Mucosa of rectum (tissue), 2 donors: ENCODE data around the gene CHD9.
"Not testable (repeated sequence)": the region's sequence is repeated elsewhere in the genome, so short reads cannot be mapped to it uniquely, and the experiment has no call there.

Experiments
- H3K27ac ChIP-seq, 2 donors: one replicate each; pipeline ENCODE4 v1.7.0; 2013; ENCODE audit warnings: inconsistent platforms in 2 of 2, low read depth in 2 of 2, low read length in 2 of 2
- H3K27me3 ChIP-seq, 2 donors: one replicate each; pipeline ENCODE4 v1.7.0; 2013; ENCODE audit warnings: low read length in 2 of 2; ENCODE audit not compliant: control insufficient read depth in 2 of 2, insufficient read depth in 2 of 2
- H3K36me3 ChIP-seq, 2 donors: one replicate each; pipeline ENCODE4 v1.7.0; 2013; ENCODE audit warnings: low read length in 2 of 2; ENCODE audit not compliant: control insufficient read depth in 2 of 2, insufficient read depth in 2 of 2
- H3K4me1 ChIP-seq, 2 donors: one replicate each; pipeline ENCODE4 v1.7.0; 2013; ENCODE audit warnings: low read length in 2 of 2, mild to moderate bottlenecking in 1 of 2; ENCODE audit not compliant: control insufficient read depth in 2 of 2, insufficient read depth in 2 of 2
- H3K4me3 ChIP-seq, 2 donors: one replicate each; pipeline ENCODE4 v1.7.0; 2013; ENCODE audit warnings: low read length in 2 of 2
- H3K9ac ChIP-seq, 2 donors: one replicate each; pipeline ENCODE4 v1.7.0; 2013; ENCODE audit warnings: low read length in 2 of 2, low read depth in 1 of 2, mild to moderate bottlenecking in 1 of 2
- H3K9me3 ChIP-seq, 2 donors: one replicate each; pipeline ENCODE4 v1.7.0; 2013; ENCODE audit warnings: low read length in 2 of 2; ENCODE audit not compliant: control insufficient read depth in 2 of 2
- donor health status: healthy.
- donor health status: Normal muscosa, but diverticular disease.

Gene CHD9

DNA sequence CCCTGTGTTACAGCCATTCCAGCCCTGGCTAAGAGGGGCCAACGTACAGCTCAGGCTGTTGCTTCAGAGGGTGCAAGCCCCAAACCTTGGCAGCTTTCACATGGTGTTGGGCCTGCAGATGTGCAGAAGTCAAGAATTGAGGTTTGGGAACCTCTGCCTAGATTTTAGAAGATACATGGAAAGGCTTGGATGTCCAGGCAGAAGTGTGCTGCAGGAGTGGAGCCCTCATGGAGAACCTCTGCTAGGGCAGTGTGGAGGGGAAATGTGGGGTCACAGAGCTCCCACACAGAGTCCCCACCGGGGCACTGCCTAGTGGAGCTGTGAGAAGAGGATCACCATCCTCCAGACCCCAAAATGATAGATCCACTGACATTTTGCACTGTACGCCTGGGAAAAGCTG, 130.9 kb downstream of the CHD9 start:
- H3K36me3 ChIP-seq: peaks cover 5 to 17% of the 10 kb centered on the region in 2 donors
- not testable (repeated sequence) for H3K9me3 ChIP-seq, H3K9ac ChIP-seq, H3K27me3 ChIP-seq, H3K4me1 ChIP-seq, H3K27ac ChIP-seq
- peak overlapping the region in 1 of 2 donors; percentile 30 for H3K4me3 ChIP-seq

GRCh38 chr16:53187775-53188174, 133.0 kb downstream of the CHD9 start:
- H3K9me3 ChIP-seq: peaks cover 0 to 3% of the 10 kb centered on the region in 2 donors
- no peak overlapping the region for H3K27ac ChIP-seq
- H3K4me3 ChIP-seq: no peak overlapping the region
- H3K27me3 ChIP-seq: no peaks in the 10 kb centered on the region
- H3K9ac ChIP-seq: no peak overlapping the region
- H3K4me1 ChIP-seq: no peaks in the 10 kb centered on the region
- peaks cover 5 to 17% of the 10 kb centered on the region in 2 donors for H3K36me3 ChIP-seq

DNA sequence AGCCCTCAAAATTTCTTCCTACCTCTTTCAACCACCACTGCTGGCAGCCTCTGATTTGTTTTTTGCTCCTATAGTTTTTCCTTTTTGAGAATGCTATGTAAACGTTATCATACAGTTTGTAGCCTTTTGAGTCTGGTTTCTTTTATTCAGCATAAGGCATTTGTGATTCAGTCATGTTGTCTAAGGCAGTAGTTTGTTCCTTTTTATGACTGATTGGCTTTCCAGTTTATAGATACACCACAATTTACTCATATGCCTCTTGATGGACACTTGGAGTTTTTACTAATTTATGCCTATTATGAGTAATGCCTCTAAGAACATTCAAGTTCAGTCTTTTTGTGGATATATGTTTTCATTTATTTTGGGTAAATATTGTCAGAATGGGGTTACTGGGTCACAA, 136.6 kb downstream of the CHD9 start:
- Histone ChIP-seq H3K4me1 (no peaks in the 10 kb centered on the region), H3K36me3 (peaks cover 0 to 7% of the 10 kb centered on the region in 2 donors), H3K4me3 (no peak overlapping the region), H3K27me3 (no peaks in the 10 kb centered on the region), H3K9ac (no peak overlapping the region), H3K27ac (no peak overlapping the region), H3K9me3 (no peaks in the 10 kb centered on the region)

GRCh38 chr16:53198933-53199332, 144.1 kb downstream of the CHD9 start:
- Histone ChIP-seq H3K36me3 (peaks cover 0 to 4% of the 10 kb centered on the region in 2 donors), H3K9me3 (no peaks in the 10 kb centered on the region), H3K9ac (no peak overlapping the region), H3K4me3 (no peak overlapping the region), H3K27ac (no peak overlapping the region), H3K27me3 (no peaks in the 10 kb centered on the region), H3K4me1 (no peaks in the 10 kb centered on the region)

DNA sequence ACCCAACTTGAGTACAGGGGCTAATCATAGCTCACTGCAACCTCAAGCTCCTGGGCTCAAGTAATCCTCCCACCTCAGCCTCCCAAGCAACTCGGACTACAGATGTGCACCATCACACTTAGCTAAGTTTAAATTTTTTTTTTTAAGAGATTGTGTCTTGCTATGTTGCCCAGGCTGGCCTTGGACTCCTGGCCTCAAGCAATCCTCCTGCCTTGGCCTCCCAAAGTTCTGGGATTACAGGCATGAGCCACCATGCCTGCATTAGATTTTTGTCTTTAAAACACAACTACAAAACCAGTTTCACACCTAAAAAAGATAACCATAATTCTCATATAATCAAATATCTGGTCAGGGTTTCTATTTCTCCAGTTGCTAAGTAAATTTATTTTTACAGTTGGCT, 147.1 kb downstream of the CHD9 start:
- no peaks in the 10 kb centered on the region for H3K4me1 ChIP-seq
- H3K9ac ChIP-seq: no peak overlapping the region
- H3K27ac ChIP-seq: no peak overlapping the region
- H3K27me3 ChIP-seq: no peaks in the 10 kb centered on the region
- no peak overlapping the region for H3K4me3 ChIP-seq
- no peaks in the 10 kb centered on the region for H3K36me3 ChIP-seq
- H3K9me3 ChIP-seq: no peaks in the 10 kb centered on the region

DNA sequence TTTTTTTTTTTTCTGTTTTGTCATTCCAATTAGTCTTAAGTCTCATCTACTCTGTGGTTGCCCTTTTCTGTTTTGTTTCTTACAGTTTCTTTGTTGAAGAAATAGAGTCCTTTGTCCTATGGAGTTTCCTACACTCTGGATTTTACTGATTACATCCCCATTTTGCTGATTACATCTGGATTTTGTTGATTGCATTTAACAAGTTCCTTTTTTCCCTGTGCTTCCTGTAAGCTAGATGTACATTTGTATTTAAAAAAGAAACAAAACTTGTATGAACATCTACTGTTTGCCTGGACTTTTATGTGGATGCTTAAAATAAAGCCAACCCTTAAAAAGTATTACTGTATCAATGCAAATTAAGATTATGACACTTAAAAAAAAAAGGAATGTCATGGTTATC, 147.6 kb downstream of the CHD9 start:
- Histone ChIP-seq H3K9me3 (no peaks in the 10 kb centered on the region), H3K9ac (no peak overlapping the region), H3K4me1 (no peaks in the 10 kb centered on the region), H3K36me3 (no peaks in the 10 kb centered on the region), H3K27ac (no peak overlapping the region), H3K27me3 (no peaks in the 10 kb centered on the region), H3K4me3 (no peak overlapping the region)

- H3K4me1 ChIP-seq: peaks cover 3 to 13% of the 10 kb centered on the region in 2 donors
- peak overlapping the region; percentile 82 to 89 for H3K27ac ChIP-seq
- H3K9me3 ChIP-seq: no peaks in the 10 kb centered on the region
These were observed 153.3 kb downstream of the CHD9 start for GRCh38 chr16:53207810-53208752.

GRCh38 chr16:53209429-53209828, 154.6 kb downstream of the CHD9 start:
- no peaks in the 10 kb centered on the region for H3K36me3 ChIP-seq
- H3K27ac ChIP-seq: no peak overlapping the region
- H3K4me3 ChIP-seq: peak overlapping the region; percentile 44 to 66
- H3K4me1 ChIP-seq: peaks cover 3 to 14% of the 10 kb centered on the region in 2 donors
- peak overlapping the region; percentile 35 to 41 for H3K9ac ChIP-seq
- no peaks in the 10 kb centered on the region for H3K9me3 ChIP-seq
- no peaks in the 10 kb centered on the region for H3K27me3 ChIP-seq

More at GRCh38 chr16:53207810-53208752, 153.3 kb downstream of the CHD9 start:
- H3K36me3 ChIP-seq: no peaks in the 10 kb centered on the region
- no peaks in the 10 kb centered on the region for H3K27me3 ChIP-seq
- peak overlapping the region; percentile 63 to 66 for H3K4me3 ChIP-seq
- peak overlapping the region; percentile 68 to 72 for H3K9ac ChIP-seq

DNA sequence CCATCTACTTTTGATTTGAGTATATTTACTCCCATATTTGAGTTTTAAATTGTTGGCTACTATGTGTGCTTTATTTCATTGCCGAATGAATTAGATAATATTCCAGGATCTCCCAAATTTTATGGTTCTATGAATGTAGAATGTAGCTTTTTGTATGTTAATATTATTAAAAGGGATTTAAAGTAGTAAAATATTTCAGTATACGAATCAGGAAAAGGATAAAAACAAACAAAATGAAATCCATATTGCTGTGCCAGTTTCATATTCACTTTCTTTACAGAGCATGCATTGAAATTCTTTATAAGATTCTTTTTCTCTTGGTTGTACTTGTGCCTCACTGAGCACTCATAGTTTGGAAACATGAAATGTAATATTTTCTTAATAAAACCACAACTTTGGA, 155.1 kb downstream of the CHD9 start:
- H3K4me1 ChIP-seq: peaks cover 3 to 14% of the 10 kb centered on the region in 2 donors
- no peaks in the 10 kb centered on the region for H3K27me3 ChIP-seq
- no peak overlapping the region for H3K27ac ChIP-seq
- H3K9me3 ChIP-seq: no peaks in the 10 kb centered on the region
- H3K4me3 ChIP-seq: peak overlapping the region; percentile 44 to 66
- no peaks in the 10 kb centered on the region for H3K36me3 ChIP-seq
- peak overlapping the region in 1 of 2 donors; percentile 41 for H3K9ac ChIP-seq

- Histone ChIP-seq H3K9ac (no peak overlapping the region), H3K27me3 (no peaks in the 10 kb centered on the region), H3K4me1 (peaks cover 3 to 14% of the 10 kb centered on the region in 2 donors), H3K4me3 (peak overlapping the region in 1 of 2 donors; percentile 9), H3K9me3 (no peaks in the 10 kb centered on the region), H3K27ac (no peak overlapping the region), H3K36me3 (no peaks in the 10 kb centered on the region)
These were observed 156.5 kb downstream of the CHD9 start for GRCh38 chr16:53211253-53211652.
